ENCODE measurements around the gene KLHL14. TPM values are rescaled to one million over a fixed set of nuclear protein-coding genes. Genes with fewer than 3 reads are reported as not detected.

KLHL14 gene
- total RNA-seq, 1 experiment from 2014 or later: 6.7 TPM

GRCh38 chr18:32672398-32672797 lies 100.4 kb downstream of the KLHL14 start:
- in situ Hi-C loops (cut with HindIII; ENCODE audit: low pct_unique_long_range_greater_than_20kb, low sequenced_read_pairs): no loop called here
- CTCF ChIA-PET: no interaction called here
- intact Hi-C loops (cut with micrococcal nuclease; ENCODE audit: unreplicated experiment): no loop called here

DNA sequence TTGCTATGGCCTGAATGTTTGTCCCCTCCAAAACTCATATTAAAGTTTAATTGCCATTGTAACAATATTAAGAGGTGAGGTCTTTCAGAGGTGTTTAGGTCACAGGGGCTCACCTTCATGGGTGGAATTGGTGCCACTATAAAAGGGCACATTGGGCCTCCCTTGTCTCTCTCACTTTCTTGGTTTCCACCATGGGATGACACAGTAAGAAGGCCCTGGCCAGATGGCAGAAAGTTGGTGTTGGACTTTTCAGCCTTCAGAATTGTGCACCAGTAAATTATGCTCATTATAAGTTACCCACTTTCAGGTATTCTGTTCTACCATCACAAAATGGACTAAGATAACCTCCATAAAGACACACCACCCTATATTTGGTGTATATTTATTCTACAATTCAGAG lies 102.1 kb downstream of the KLHL14 start:
- H3K9me3 ChIP-seq (ENCODE audit: control insufficient read depth, insufficient read depth, low read depth, low read length): no peaks in the 10 kb centered on the region
- DNase-seq (ENCODE audit: low read depth, low spot score) (no peak), ATAC-seq (no peak)
- H3K4me1 ChIP-seq (ENCODE audit: control insufficient read depth, insufficient read depth, low read length): no peaks in the 10 kb centered on the region
- no peaks in the 10 kb centered on the region for H3K36me3 ChIP-seq (ENCODE audit: control insufficient read depth, insufficient read depth, low read length)
- no peak for TF ChIP-seq POLR2AphosphoS5 (IDR thresholded peaks at IDR 0.05; ENCODE audit: low read depth, low read length)
- no peak overlapping the region for H3K4me3 ChIP-seq (ENCODE audit: low read depth in 2 of 2, low read length in 2 of 2)
- CTCF ChIA-PET: no interaction called here
- BruUV-seq (replicated peaks): no TSS peak
- in situ Hi-C loops (cut with HindIII; ENCODE audit: low pct_unique_long_range_greater_than_20kb, low sequenced_read_pairs) (no loop called here), intact Hi-C loops (cut with micrococcal nuclease; ENCODE audit: unreplicated experiment) (no loop called here)
- H3K27ac ChIP-seq (ENCODE audit: low read length): no peak overlapping the region
- H3K27me3 ChIP-seq (ENCODE audit: control insufficient read depth, insufficient read depth, low read length): no peaks in the 10 kb centered on the region
- POLR2A ChIA-PET: no interaction called here

More at GRCh38 chr18:32672398-32672797, 100.4 kb downstream of the KLHL14 start:
- no peak overlapping the region for H3K4me3 ChIP-seq (ENCODE audit: low read depth in 2 of 2, low read length in 2 of 2)
- DNase-seq (ENCODE audit: low read depth, low spot score) (no peak), ATAC-seq (no peak)
- H3K9me3 ChIP-seq (ENCODE audit: control insufficient read depth, insufficient read depth, low read depth, low read length): no peaks in the 10 kb centered on the region
- H3K27ac ChIP-seq (ENCODE audit: low read length): no peak overlapping the region
- POLR2A ChIA-PET: no interaction called here
- H3K27me3 ChIP-seq (ENCODE audit: control insufficient read depth, insufficient read depth, low read length): no peaks in the 10 kb centered on the region
- no peaks in the 10 kb centered on the region for H3K36me3 ChIP-seq (ENCODE audit: control insufficient read depth, insufficient read depth, low read length)
- no peak for TF ChIP-seq TCF7L2 (IDR thresholded peaks at IDR 0.05; ENCODE audit: low read depth, low read length)
- no peak for TF ChIP-seq POLR2AphosphoS5 (IDR thresholded peaks at IDR 0.05; ENCODE audit: low read depth, low read length)
- H3K4me1 ChIP-seq (ENCODE audit: control insufficient read depth, insufficient read depth, low read length): no peaks in the 10 kb centered on the region
- BruUV-seq (replicated peaks): no TSS peak

DNA sequence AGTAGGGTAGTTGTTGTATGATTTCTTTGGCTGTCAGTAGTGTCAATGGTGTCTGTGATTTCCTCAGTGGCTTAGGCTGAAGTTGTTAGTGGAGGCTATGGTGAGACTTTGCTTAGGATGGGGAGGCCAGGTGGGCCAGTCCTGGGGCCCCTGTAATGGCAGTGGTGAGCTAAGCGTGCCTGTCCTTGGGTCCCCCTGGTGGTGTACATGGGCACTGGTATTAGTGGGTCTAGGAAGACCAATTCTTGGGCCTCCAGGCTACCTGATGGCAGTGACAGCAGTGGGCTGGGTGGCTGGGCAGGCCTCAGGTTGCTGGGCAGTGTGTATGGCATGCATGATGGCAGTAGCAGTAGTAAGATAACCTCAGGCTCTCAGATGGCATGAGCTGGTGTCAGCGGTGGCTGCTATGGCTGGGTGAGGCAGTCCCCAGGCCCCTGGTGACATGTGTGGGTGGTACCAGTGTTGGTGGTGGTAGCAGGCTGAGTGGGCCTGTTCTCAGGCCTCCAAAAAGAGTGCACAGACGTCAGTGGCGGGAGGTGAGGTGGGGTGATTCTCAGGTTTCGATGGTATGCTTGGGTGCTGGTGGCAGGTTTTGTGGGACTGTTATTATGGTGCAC lies 103.2 kb downstream of the KLHL14 start:
- intact Hi-C loops (cut with micrococcal nuclease; ENCODE audit: unreplicated experiment) (no loop called here), in situ Hi-C loops (cut with HindIII; ENCODE audit: low pct_unique_long_range_greater_than_20kb, low sequenced_read_pairs) (no loop called here)
- TF ChIP-seq SIN3A (IDR thresholded peaks at IDR 0.05; ENCODE audit: borderline replicate concordance, insufficient read depth, low read depth, low read length) (no peak), CTCF (IDR thresholded peaks at IDR 0.05) (0 out of 2 replicates have a peak, but pooled peaks have one; percentile 10)
- H3K36me3 ChIP-seq (ENCODE audit: control insufficient read depth, insufficient read depth, low read length): no peaks in the 10 kb centered on the region
- no peaks in the 10 kb centered on the region for H3K27me3 ChIP-seq (ENCODE audit: control insufficient read depth, insufficient read depth, low read length)
- no peaks in the 10 kb centered on the region for H3K9me3 ChIP-seq (ENCODE audit: control insufficient read depth, insufficient read depth, low read depth, low read length)
- H3K4me3 ChIP-seq (ENCODE audit: low read depth in 2 of 2, low read length in 2 of 2): no peak overlapping the region
- CTCF ChIA-PET: no interaction called here
- no TSS peak for BruUV-seq (replicated peaks)
- POLR2A ChIA-PET: no interaction called here
- no peak for DNase-seq (ENCODE audit: low read depth, low spot score)
- no peaks in the 10 kb centered on the region for H3K4me1 ChIP-seq (ENCODE audit: control insufficient read depth, insufficient read depth, low read length)
- ATAC-seq: no peak
- no peak overlapping the region for H3K27ac ChIP-seq (ENCODE audit: low read length)

- intact Hi-C loops (cut with micrococcal nuclease; ENCODE audit: unreplicated experiment): no loop called here
- Histone ChIP-seq H3K36me3 (ENCODE audit: control insufficient read depth, insufficient read depth, low read length) (no peaks in the 10 kb centered on the region), H3K27me3 (ENCODE audit: control insufficient read depth, insufficient read depth, low read length) (no peaks in the 10 kb centered on the region), H3K4me1 (ENCODE audit: control insufficient read depth, insufficient read depth, low read length) (no peaks in the 10 kb centered on the region), H3K27ac (ENCODE audit: low read length) (no peak overlapping the region), H3K9me3 (ENCODE audit: control insufficient read depth, insufficient read depth, low read depth, low read length) (no peaks in the 10 kb centered on the region), H3K4me3 (ENCODE audit: low read depth in 2 of 2, low read length in 2 of 2) (no peak overlapping the region)
- DNase-seq (ENCODE audit: low read depth, low spot score) (no peak), ATAC-seq (no peak)
- in situ Hi-C loops (cut with HindIII; ENCODE audit: low pct_unique_long_range_greater_than_20kb, low sequenced_read_pairs): no loop called here
- TF ChIP-seq SIN3A (IDR thresholded peaks at IDR 0.05; ENCODE audit: borderline replicate concordance, insufficient read depth, low read depth, low read length) (no peak), CTCF (IDR thresholded peaks at IDR 0.05) (no peak), TCF7L2 (IDR thresholded peaks at IDR 0.05; ENCODE audit: low read depth, low read length) (no peak), POLR2AphosphoS5 (IDR thresholded peaks at IDR 0.05; ENCODE audit: low read depth, low read length) (no peak), REST (IDR thresholded peaks at IDR 0.05; ENCODE audit: insufficient read depth in 1 of 2, low read depth in 2 of 2, low read length in 1 of 2) (no peak)
- CTCF ChIA-PET: no interaction called here
- no TSS peak for BruUV-seq (replicated peaks)
- POLR2A ChIA-PET: no interaction called here
These were observed 103.9 kb downstream of the KLHL14 start for GRCh38 chr18:32668956-32669355.
